Progenitor cell of endocrine pancreas (in vitro differentiated cells): ENCODE data around the gene CNTNAP4. TPM values are rescaled to one million over a fixed set of nuclear protein-coding genes. Genes with fewer than 3 reads are reported as not detected.
A peak's percentile ranks its signal among the peaks of the same experiment; 100 is the strongest.

Experiments used
- DNase-seq: peaks from one replicate; pipeline ENCODE4 v3.0.0; 2021; ENCODE audit warnings: low spot score; ENCODE audit not compliant: unreplicated experiment
- H3K27ac Mint-ChIP-seq: 2 replicates; pipeline ENCODE4 v1.8.0; 2021; ENCODE audit warnings: mild to moderate bottlenecking, moderate library complexity, mixed read lengths
- H3K27me3 Mint-ChIP-seq: 2 replicates; pipeline ENCODE4 v1.8.0; 2021; ENCODE audit warnings: mixed read lengths
- H3K36me3 Mint-ChIP-seq: 2 replicates; pipeline ENCODE4 v1.8.0; 2022; ENCODE audit warnings: mixed read lengths; ENCODE audit not compliant: insufficient read depth
- H3K4me1 Mint-ChIP-seq: 2 replicates; pipeline ENCODE4 v1.8.0; 2021; ENCODE audit warnings: low read depth, mixed read lengths
- H3K4me3 Mint-ChIP-seq: 2 replicates; pipeline ENCODE4 v1.8.0; 2021; ENCODE audit warnings: low read depth, mild to moderate bottlenecking, moderate library complexity, mixed read lengths
- H3K9me3 Mint-ChIP-seq: 2 replicates; pipeline ENCODE4 v1.8.0; 2021; ENCODE audit warnings: low read depth, mixed read lengths
- total RNA-seq: library from RNA; stranded (reverse); gene quantifications from 2 replicates; pipeline ENCODE4 v1.2.1, GENCODE V29; 2021
- TF ChIP-seq, protein P1 (sequence below): fragments of 200-600 bp; sonication (generic); IDR thresholded peaks from one replicate; pipeline ENCODE4 v1.5.0; 2021; ENCODE audit warnings: antibody characterized with exemption, mild to moderate bottlenecking; ENCODE audit not compliant: unreplicated experiment

Gene CNTNAP4
- total RNA-seq, 1 donor from 2014 or later: 0.74 TPM

DNA sequence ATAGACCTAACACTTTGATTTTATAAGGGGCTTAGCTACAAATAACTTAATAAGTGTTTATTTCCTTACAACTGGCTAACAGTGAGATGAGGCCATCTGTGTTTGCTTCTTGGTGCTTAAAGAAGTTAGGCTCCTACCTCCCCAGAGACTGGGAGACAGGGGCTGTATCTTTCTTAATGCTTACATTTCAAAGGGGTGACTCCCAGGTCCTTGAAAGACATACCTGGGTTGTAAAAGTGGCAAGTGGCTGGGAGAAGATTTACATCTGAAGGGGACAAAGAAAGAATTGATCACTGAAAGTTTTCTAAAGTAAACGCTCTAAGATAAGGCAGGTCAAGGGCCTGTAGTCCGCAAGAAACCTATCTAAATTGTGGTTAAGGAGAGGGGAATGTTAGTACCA lies 196.8 kb downstream of the CNTNAP4 start:
- Mint-ChIP-seq H3K4me3 (no peak overlapping the region), H3K27me3 (no peaks in the 10 kb centered on the region), H3K4me1 (peaks cover 20% of the 10 kb centered on the region), H3K27ac (peak overlapping the region; percentile 69), H3K36me3 (no peaks in the 10 kb centered on the region), H3K9me3 (peaks cover 3% of the 10 kb centered on the region)
- TF ChIP-seq, protein P1, sequence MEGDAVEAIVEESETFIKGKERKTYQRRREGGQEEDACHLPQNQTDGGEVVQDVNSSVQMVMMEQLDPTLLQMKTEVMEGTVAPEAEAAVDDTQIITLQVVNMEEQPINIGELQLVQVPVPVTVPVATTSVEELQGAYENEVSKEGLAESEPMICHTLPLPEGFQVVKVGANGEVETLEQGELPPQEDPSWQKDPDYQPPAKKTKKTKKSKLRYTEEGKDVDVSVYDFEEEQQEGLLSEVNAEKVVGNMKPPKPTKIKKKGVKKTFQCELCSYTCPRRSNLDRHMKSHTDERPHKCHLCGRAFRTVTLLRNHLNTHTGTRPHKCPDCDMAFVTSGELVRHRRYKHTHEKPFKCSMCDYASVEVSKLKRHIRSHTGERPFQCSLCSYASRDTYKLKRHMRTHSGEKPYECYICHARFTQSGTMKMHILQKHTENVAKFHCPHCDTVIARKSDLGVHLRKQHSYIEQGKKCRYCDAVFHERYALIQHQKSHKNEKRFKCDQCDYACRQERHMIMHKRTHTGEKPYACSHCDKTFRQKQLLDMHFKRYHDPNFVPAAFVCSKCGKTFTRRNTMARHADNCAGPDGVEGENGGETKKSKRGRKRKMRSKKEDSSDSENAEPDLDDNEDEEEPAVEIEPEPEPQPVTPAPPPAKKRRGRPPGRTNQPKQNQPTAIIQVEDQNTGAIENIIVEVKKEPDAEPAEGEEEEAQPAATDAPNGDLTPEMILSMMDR: no peak
- no peak for DNase-seq

DNA sequence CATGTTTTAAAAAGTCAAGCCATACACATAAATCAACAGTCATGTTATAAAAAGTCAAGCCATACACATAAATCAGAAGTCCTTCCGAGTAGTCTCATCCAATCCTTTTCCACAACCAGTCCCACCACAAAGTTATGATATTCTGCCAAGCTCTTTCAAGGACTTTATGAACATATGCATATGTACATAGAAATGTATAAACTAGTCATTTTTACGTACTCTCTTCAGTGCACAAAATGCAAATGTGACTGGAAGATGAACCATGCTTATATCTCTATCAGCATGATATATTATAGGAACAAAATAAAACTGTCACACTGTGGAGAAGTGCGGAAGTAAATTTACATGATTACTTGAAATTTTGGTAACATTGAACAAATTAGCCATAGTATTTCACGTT lies 200.9 kb downstream of the CNTNAP4 start:
- Mint-ChIP-seq H3K9me3 (peaks cover 3% of the 10 kb centered on the region), H3K4me1 (peaks cover 26% of the 10 kb centered on the region), H3K4me3 (no peak overlapping the region), H3K27ac (no peak overlapping the region), H3K36me3 (no peaks in the 10 kb centered on the region), H3K27me3 (no peaks in the 10 kb centered on the region)
- DNase-seq: no peak
- TF ChIP-seq, protein P1: no peak

GRCh38 chr16:76483307-76483909 lies 206.2 kb downstream of the CNTNAP4 start:
- TF ChIP-seq, protein P1: no peak
- H3K36me3 Mint-ChIP-seq: no peaks in the 10 kb centered on the region
- peaks cover 40% of the 10 kb centered on the region for H3K4me1 Mint-ChIP-seq
- no peaks in the 10 kb centered on the region for H3K27me3 Mint-ChIP-seq
- peak overlapping the region; percentile 43 for H3K27ac Mint-ChIP-seq
- peaks cover 3% of the 10 kb centered on the region for H3K9me3 Mint-ChIP-seq
- no peak overlapping the region for H3K4me3 Mint-ChIP-seq
- DNase-seq: no peak

- Mint-ChIP-seq H3K27ac (peak overlapping the region; percentile 3), H3K4me3 (no peak overlapping the region), H3K4me1 (peaks cover 40% of the 10 kb centered on the region), H3K36me3 (no peaks in the 10 kb centered on the region), H3K27me3 (no peaks in the 10 kb centered on the region), H3K9me3 (peaks cover 3% of the 10 kb centered on the region)
- DNase-seq: no peak
- TF ChIP-seq, protein P1: no peak
Observed at GRCh38 chr16:76484020-76484419, 206.8 kb downstream of the CNTNAP4 start.

DNA sequence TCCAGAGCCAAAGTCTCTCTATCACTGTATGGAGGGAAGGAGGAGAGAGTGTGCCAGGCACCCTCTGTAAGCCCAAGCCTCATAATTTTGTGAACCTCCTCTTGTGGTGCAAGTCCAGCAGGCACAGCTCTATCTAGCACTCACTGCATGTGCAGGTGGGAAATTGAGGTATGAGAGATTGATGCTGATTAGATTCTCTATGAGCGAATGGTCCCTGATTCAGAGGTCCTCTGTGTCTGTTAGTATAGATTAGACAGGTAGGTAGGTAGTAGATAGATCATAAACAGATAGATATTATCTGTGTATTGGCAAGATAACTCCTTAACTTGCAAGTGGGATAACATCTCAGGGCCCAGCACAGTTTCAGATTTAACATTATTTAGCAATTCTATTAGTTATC lies 209.5 kb downstream of the CNTNAP4 start:
- Mint-ChIP-seq H3K9me3 (peaks cover under 1% of the 10 kb centered on the region), H3K27ac (no peak overlapping the region), H3K27me3 (no peaks in the 10 kb centered on the region), H3K36me3 (no peaks in the 10 kb centered on the region), H3K4me1 (peaks cover 39% of the 10 kb centered on the region), H3K4me3 (no peak overlapping the region)
- TF ChIP-seq, protein P1: no peak
- no peak for DNase-seq
